GM12872 (cell line): Measurements from ENCODE around the gene PLPP4.

Experiments
- CTCF ChIP-seq: IDR thresholded peaks from 3 replicates; pipeline ENCODE4 v1.5.1; 2011; ENCODE audit warnings: low read depth, mild to moderate bottlenecking, low read length, moderate library complexity; ENCODE audit not compliant: insufficient read depth

The PLPP4 gene

GRCh38 chr10:120598386-120598785 is 141.4 kb downstream of the PLPP4 start:
- peak; percentile 23; the same call in 1 of the 3 replicates for TF ChIP-seq CTCF

GRCh38 chr10:120599200-120599724 is 142.2 kb downstream of the PLPP4 start:
- TF ChIP-seq CTCF = no peak

DNA sequence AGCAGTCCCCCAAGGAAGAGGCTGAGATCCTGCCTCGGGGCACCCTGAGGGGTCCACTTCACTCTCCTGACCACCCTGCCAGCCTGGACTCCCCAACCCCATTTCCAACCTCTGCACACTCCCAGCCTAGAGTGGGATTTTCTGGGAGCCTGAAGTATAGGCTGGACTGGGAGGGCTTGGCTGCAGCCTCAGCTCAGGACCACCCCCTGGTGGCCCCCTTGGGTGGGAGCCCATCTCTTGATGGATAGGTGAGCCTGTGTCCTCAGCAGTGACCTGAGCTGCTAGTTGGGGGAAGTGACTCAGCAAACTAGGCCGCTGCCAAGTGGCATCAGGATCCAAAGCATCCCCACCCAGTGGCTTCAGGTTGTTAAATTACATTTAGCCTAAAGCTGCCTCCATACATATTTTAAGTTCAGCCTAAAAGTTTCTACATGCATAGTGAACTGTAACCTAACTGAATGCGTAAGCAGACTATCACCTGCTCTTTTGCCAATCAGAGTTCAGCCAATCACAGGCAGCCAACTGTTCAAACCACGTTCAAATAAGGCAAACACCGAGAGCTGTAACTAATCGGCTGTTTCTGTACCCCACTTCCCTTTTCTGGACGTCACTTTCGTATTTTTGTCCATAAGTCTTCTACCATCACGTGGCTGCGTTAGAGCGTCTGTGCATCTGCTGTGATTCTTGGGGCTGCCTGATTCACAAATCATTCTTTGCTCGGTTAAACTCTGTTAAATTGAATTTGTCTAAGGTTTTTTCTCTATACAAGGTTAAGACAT is 144.0 kb downstream of the PLPP4 start:
- peak; percentile 51 for TF ChIP-seq CTCF

GRCh38 chr10:120601999-120602398 is 145.0 kb downstream of the PLPP4 start:
- no peak for TF ChIP-seq CTCF

DNA sequence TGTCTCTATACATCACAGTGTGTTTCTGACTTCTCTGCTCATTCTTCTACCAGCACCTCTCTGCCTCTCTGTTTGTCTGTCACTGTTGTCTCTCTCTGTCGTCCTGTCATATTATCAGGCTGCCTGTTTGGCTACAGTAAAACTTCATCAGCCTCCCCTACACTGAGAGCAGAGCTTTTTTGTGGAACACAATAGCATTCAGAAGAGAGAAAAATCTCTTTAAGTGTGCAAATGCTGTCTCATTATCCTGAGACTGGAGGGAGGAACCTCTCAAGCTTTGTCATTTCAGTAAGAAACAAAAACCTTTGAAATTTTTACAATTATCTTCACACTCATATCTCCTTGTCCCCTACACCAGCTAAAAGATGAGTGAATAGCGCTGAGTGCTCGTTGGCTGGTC is 148.4 kb downstream of the PLPP4 start:
- TF ChIP-seq CTCF = no peak

- 0 out of 3 replicates have a peak, but pooled peaks have one; percentile 11 for TF ChIP-seq CTCF
Measured at GRCh38 chr10:120606051-120606764, 149.2 kb downstream of the PLPP4 start.

GRCh38 chr10:120607016-120607709 is 150.1 kb downstream of the PLPP4 start:
- no peak for TF ChIP-seq CTCF
